GM19452 (cell line): ENCODE measurements around the gene MRPL58.
A peak's percentile ranks its signal among the peaks of the same experiment; 100 is the strongest.
"Not testable (repeated sequence)": the region's sequence is repeated elsewhere in the genome, so short reads cannot be mapped to it uniquely, and the experiment has no call there.

Experiments
- ATAC-seq: cut with Tn5 transposase; IDR thresholded peaks from one replicate; pipeline ENCODE4 v1.9.1; 2021; ENCODE audit not compliant: unreplicated experiment

The MRPL58 gene

DNA sequence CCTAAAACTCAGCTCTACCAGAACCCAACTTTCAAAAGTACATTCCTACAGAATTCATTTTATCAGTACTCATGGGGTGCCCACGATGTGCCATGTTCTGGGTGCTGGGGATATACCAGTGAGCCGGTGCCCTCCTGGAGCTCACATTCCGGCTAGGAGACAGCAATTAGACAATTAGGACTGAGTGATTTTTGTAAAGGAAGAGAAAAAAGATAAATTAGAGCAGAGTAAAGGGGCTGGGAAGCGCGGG, 449 bp upstream of the MRPL58 start:
- no peak for ATAC-seq

DNA sequence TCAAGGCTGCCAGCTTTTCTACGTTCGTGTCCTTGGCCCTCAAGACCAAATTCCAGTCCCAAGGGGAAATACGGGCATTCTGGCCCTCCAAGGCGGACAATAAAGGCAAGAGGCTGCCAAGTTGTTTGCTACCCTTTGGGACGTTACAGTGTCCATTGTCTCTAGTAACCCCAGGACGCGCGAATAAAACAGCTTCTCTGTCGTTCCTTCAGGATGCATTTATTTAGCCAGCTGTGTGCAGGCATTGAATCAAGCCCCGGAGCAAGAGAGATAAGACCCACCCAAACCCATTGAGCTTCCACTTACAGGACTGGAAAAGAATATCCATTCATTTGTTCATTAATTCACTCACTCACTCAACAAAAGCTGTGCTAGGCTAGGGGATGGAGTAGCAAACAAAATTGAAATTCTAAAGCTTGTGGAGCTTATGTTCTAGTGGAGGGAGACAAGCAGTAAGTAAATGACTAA, 656 bp downstream of the MRPL58 start:
- no peak for ATAC-seq

DNA sequence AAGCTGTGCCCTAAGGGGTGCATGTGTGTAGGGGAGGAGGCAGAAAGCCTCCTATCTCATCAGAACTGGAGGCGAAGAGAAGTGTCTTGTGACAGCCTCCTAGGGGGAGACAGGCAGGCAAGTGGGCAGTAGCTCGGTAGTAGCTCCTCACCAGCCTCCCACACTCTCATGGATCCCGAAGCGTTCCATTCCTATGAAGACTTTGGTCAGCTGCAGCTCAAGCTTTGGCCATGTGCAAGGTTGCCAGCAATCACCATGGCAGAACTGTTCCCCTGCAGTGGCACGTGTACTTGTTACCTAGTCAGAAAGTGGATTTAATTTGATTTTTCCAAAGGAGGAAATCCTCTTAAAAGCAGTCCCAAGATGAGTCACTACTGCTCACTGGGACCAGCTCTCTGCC, 6.7 kb downstream of the MRPL58 start:
- ATAC-seq = no peak

DNA sequence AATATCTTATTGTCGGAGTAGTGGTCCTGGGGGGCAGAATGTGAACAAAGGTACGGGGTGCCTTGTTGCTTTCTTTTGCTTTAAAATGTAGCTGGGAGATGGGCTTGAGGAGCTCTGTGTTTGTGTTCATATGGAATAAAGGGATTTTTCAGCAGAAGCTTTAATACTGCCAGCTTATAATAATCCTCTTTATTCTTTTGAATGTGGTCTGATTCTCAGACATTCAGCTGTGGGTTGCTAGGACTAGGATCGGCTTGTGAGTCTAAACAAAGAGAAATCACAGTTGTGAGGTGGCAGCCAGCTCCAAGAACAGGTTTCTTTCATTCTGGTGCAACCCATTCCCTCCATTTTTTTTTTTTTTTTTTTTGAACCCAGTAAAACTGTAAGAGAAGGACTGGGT, 7.2 kb downstream of the MRPL58 start:
- ATAC-seq = no peak

DNA sequence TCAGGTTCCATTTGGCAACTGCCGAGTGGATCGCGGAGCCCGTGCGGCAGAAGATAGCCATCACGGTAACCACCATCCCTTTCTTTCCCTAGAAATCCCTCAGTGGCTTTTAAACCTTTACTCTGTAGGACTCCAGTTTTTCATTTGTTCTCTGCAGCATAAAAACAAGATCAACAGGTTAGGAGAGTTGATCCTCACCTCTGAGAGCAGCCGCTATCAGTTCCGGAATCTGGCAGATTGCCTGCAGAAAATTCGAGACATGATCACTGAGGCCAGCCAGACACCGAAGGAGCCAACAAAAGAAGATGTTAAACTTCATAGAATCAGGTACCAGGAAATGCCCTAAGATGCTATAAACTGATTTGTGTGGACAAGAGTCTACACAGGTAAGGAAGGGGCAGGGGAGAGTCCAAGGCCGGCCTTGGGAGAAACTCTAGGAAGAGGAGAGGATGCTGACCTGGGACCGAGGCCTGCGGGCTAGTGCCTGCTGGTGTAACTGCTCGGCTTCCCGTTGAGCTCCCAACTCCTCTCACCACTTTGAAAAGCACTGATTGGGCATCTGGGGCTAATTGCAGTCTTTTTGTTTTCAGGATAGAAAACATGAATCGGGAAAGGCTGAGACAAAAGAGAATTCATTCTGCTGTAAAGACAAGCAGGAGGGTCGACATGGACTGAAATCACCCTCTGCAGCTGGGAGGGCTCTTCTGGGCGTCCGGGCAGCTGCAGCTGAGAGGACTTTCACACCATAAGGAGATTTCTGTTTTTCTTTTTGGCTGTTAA, 8.1 kb downstream of the MRPL58 start:
- ATAC-seq = no peak

DNA sequence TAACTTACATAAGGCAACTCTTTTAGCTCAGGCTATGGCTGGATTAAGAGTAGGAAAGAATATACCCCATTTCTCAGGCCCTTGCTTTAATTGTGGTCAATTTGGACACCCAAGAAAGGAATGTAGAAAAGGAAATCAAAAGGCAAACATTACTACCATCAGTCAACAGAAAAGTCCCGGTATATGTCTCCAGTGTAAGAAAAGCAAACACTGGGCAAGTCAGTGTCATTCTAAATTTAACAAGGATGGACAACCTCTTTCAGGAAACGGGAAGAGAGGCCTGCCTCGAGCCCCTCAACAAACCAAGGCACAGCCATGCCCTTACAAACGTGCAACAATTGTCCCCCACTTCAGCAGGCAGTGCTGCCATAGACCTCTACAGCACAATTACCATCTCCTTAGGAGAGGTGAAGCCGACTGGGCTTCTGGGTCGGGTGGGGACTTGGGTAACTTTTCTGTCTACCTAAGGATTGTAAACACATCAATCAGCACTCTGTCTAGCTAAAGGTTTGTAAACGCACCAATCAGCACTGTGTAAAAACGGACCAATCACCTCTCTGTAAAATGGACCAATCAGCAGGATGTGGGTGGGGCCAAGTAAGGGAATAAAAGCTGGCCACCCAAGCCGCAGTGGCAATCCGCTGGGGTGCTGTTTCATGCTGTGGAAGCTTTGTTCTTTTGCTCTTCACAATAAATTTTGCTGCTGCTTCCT, 12.4 kb downstream of the MRPL58 start:
- no peak for ATAC-seq

DNA sequence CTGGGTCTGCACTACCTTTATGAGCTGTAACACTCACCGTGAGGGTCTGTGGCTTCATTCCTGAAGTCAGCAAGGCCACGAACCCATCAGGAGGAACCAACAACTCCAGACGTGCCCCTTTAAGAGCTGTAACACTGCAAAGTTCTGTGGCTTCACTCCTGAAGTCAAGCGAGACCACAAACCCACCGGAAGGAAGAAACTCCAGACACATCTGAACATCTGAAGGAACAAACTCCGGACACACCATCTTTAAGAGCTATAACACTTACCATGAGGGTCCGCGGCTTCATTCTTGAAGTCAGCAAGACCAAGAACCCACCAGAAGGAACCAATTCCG, 12.9 kb downstream of the MRPL58 start:
- ATAC-seq = not testable (repeated sequence)

DNA sequence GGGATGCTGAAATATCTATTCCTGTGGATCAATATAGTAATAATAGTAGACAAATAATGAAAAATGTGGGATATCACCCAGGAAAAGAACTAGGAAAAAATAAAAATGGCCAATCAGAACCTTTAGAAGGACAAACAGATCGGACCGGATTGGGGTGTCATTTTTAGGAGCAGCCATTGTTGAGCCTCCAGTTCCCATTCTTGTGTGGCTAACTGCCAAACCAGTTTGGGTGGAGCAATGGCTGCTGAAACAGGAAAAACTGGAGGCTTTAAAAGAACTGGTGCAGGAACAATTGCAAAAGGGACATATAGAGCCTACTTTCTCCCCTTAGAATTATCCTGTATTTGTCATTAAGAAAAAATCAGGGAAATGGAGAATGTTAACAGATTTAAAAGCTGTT, 14.2 kb downstream of the MRPL58 start:
- not testable (repeated sequence) for ATAC-seq

DNA sequence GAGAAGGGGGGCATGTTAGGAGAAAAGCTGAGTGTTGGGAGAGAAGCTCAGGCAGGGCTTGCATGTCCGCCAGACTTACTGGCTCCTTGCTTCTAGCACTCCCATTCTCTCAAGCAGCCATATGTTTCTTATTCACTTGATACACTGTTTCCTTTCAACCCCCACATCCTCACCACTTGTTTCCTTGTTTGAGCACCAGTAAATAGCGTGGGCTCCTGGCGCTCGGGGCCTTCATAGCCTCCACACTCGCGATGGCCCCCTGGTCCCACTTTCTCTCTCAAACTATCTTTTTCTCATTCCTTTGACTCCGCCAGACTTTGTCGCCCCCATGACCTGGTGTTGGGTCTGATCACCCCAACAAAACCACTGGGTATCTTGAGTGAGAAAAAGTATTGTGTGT, 17.7 kb downstream of the MRPL58 start:
- ATAC-seq = no peak

DNA sequence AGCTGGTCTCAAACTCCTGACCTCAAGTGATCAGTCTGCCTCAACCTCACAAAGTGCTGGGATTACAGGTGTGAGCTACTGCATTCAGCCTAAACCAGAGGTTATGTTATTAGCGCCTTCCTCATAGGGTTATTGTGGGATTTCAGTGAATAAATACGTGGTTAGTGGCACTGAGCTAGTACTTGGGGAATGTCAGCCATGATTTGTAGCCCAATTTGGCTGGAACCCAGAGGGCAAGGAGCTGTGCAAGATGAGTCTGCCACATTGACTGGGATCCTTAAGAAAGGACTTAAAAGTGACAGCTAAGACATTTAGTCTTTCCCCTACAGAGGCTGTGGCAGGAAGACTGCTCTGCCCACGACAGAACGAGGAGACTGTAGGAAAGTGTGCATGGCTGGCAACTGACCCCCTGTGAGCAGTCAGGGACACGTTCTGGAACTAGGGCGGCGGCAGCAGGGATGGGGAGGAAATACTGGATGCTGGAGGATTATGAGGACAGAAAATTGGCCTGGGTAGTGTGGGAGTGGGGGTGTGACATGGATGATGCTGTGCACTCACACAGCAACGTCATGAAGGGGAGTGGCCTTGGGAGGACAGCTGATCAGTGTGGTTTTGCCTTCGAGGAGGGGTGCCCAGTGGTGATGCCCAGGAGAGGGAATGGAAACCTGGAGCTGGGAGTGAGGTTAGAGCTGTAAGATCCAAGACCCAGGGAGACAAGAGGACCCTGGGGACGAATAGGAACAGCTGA, 19.7 kb downstream of the MRPL58 start:
- ATAC-seq = no peak

DNA sequence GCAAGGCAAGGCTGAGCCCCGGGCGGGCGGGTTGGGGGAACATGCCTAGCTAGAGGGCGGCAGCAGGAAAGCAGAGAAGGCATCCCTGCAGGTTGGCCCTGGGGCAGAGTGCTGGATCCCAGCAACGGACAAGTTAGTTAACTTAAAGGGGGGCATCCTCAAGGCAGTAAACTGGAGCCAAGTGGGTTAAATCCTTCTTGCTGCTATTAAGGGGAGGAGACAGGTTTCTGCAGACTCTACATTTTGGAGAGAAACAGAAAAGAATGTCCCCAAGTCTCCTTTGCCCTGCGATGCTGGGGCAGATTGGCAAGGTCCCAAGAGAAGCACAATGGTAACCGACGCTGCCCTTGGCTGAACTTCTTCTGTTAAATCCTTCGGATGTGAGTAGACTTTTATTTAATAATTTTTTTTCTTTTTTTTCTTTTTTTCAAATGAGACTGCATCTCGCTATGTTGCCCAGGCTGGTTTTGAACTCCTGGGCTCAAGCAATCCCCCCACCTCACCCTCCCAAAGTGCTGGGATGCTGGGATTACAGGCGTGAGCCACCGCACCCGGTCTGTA, 20.3 kb downstream of the MRPL58 start:
- ATAC-seq = no peak

DNA sequence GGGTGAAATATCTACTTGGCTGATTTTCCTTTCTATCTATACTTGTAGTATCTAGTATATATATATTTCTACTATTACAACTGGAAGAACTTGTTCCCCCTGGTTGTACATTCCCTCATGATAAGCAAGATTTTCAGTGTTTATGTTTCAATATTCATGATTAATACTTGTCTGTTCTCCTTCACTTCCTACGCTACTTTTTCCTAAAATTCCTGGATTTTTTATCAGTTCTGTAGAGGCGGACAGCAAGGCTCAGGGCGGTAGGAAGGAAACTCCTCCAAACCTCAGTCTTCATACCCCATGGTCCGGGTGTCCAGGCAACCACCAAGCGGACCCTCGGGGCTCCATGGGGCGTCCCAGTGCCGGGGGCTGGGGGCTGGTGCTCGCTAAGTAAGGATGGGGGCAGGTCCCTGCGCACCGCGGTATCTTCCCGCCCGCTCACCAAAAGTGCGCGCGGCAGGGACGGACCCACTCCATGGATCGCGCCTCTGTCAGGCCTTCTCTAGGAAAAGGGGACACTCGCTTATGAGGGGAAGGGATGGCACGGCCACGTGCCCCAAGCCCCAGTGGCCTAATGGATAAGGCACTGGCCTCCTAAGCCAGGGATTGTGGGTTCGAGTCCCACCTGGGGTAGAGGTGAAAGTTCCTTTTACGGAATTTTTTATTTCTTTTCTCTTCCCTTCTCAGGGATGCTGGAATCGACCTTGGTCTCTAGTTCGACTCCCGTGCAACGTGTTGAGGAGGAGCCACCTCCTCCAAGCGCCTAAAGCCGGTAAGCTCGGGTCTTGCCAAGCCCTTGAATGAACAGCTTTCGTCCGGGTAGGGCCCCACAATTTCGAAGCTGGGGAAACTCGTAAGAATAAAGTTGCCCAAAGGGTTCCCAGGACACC, 21.1 kb downstream of the MRPL58 start:
- peak; percentile 57 for ATAC-seq

DNA sequence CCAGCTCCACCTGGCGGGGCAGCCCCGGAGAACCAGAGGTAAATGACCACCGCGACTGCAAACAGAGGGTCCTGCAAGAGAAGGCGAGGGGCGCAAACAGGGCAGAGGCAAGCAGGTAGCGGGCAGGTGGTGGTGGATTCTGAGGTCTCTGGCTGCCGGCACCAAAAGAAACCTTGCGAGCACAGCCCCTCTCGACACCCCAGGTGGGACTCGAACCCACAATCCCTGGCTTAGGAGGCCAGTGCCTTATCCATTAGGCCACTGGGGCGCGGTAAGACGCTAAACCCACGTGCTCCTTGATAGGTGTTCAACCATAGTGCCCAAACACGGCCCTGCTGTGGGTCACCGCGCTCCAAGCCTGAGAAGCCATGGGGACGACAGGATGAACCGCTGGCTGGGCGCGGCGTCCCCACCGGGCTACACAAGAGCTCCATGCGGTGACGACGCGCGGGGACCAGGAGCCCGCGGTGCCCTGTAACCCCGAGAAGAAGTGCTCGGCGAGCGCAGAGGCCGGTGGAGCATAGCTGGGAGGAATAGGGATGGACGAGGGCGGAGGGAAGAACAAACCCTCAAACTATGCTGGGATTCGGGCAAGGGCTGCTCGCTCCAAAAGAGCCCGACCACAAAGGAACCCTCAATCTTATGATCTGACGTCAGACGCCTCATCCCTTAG, 21.9 kb downstream of the MRPL58 start:
- peak; percentile 57 for ATAC-seq

DNA sequence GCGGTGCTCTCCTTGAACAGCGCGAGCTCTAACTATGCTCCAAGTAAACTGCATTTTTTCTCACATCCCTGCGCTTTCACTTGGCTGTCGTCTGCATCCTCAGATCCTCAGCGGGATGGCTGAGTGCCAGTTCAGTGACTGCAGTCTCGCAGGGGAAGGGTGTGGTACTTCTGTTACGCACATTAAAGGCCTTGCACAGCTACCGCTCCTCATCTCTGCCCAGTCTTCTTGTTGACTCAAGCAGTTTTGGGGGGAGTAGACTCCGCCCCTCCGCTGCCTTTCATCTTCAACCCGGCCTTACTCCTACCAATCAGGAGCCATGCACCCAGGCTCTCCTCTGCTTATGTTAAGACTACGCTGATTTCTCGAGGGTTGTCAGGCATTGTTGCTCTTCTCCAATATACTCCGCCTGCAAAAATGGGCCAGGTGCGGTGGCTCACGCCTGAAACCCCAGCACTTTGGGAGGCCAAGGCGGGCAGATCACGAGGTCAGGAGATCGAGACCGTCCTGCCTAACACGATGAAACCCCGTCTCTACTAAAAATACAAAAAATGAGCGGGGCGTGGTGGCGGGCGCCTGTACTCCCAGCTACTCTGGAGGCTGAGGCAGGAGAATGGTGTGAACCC, 24.3 kb downstream of the MRPL58 start:
- ATAC-seq = no peak

DNA sequence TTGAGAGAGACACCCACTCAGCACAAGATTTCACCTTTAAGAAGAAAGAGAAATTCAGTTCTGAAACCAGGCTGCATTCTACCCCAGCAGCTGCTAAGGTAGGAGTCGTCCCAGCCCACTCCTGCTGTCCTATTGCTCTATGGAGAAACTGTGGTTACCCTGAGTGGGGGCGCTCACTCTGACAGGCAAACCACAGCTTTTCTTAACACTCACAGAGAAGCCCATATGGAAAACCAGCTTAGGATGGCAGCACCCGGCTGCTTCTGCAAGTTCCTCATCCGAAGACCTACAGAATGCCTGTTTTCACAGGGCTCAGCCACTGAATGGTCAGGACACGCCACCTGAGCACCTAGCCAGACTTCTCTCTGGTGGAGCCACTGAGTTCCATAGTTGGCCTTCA, 26.8 kb downstream of the MRPL58 start:
- no peak for ATAC-seq

DNA sequence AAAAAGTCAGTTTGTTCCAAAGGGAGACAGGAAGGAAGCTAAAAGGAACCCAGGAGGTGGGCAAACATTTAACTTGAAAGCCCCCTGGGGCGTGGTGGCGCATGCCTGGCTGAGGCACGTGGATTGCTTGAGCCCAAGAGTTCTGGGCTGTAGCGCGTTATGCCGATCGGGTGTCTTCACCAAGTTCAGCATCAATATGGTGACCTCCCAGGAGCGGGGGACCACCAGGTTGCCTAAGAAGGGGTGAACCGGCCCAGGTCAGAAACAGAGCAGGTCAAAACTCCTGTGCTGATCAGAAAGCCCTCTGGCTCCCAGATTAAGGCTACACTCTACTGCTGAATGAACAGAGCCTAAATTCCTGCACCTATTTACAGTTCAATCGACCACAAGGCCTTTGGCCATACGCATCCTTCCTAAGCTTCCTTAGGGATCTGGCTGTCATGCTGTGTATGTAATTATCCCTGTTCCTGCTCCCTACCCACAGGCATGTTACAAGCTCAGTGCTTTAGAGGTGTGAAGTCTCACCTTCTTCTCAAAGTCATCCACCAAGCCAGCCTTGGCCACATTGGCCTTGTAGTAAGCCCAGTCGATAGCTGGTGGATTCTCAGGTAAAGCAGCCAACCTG, 29.3 kb downstream of the MRPL58 start:
- no peak for ATAC-seq

DNA sequence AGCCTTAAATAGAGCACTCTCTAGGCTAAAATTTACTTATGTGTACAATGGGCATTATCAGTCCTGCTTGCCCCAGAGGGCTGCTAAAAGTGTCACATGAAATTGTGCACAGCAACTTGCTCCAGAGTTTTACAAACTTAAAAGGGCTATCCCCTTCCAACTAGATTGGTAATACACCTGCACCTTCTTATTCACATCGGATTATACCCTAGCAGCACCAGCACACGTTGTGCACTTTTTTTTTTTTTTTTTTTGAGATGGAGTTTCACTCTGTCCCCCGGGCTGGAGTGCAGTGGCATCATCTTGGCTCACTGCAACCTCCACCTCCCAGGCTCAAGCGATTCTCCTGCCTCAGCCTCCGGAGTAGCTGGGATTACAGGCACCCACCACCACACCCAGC, 31.3 kb downstream of the MRPL58 start:
- not testable (repeated sequence) for ATAC-seq

DNA sequence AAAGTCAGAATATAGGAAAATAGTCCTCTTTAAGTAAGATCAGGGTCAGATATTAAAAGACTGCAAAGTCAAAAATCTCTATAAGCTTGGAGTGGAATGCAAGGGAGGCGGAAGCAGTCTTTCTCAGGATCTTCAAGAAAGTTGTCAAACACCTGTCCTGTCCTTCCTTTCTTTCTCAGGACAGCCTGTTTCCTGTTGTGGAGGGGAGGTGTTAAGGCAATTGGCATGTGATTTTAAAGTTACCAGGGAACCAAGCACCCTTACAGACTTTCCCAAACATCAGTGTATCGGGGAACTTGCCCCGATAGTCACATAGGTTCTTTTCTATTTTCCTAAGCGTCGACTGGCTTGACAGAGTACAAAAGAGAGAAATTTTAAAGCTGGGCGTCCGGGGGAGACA, 32.2 kb downstream of the MRPL58 start:
- ATAC-seq = no peak

DNA sequence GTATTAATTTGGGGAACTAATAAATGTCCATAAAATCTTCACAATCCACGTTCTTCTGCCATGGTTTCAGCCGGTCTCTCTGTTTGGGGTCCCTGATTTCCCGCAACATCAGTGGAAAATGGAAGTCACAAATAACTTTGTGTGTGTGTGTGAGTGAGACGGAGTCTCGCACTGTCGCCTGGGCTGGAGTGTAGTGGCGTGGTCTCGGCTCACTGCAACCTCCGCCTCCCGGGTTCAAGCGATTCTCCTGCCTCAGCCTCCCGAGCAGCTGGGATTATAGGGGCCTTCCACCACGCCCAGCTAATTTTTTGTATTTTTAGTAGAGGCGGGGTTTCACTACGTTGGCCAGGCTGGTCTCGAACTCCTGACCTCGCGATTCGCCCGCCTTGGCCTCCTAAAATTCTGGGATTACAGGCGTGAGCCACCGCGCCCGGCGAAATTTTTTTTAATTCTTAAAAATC, 33.5 kb downstream of the MRPL58 start:
- ATAC-seq = not testable (repeated sequence)
